Fibroblast of pulmonary artery (primary cell): ENCODE data around the gene SLC35F3.
"Not testable (repeated sequence)": the region's sequence is repeated elsewhere in the genome, so short reads cannot be mapped to it uniquely, and the experiment has no call there.

ENCODE experiments used
- DNase-seq: peaks from one replicate; pipeline ENCODE4 v3.0.0-alpha.2; 2010; ENCODE audit warnings: low read depth
- H3K4me3 ChIP-seq: replicated peaks from 2 replicates; pipeline ENCODE4 v1.5.1; 2011; ENCODE audit warnings: low read depth, mild to moderate bottlenecking, control low read depth, low read length, moderate library complexity
- TF ChIP-seq, protein P1 (sequence below): IDR thresholded peaks from 2 replicates; pipeline ENCODE4 v1.5.1; 2011; ENCODE audit warnings: mild to moderate bottlenecking, control low read depth, low read length, inconsistent platforms; ENCODE audit errors: missing control alignments

The SLC35F3 gene

DNA sequence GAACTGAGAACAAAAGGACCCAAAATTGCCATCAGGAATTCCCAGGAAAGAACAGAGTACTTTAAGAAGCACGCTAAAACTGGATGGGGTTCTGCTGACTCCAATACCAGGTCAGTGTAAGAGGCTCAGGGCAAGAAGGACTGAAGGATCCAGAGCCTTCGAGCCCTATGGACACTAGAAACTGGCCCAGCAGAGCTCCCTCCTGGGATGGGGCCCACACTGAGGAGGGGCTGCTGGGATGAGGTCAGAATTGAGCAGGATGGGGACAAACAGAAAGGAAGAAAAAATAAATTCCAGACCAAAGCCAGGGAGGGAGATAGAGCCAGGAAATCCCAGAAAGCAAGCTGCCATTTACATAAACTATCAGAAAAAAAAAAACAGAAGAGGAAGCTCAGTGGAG, 246.4 kb downstream of the SLC35F3 start:
- TF ChIP-seq, protein P1, sequence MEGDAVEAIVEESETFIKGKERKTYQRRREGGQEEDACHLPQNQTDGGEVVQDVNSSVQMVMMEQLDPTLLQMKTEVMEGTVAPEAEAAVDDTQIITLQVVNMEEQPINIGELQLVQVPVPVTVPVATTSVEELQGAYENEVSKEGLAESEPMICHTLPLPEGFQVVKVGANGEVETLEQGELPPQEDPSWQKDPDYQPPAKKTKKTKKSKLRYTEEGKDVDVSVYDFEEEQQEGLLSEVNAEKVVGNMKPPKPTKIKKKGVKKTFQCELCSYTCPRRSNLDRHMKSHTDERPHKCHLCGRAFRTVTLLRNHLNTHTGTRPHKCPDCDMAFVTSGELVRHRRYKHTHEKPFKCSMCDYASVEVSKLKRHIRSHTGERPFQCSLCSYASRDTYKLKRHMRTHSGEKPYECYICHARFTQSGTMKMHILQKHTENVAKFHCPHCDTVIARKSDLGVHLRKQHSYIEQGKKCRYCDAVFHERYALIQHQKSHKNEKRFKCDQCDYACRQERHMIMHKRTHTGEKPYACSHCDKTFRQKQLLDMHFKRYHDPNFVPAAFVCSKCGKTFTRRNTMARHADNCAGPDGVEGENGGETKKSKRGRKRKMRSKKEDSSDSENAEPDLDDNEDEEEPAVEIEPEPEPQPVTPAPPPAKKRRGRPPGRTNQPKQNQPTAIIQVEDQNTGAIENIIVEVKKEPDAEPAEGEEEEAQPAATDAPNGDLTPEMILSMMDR, result no peak
- no peak overlapping the region for H3K4me3 ChIP-seq
- no peak for DNase-seq

DNA sequence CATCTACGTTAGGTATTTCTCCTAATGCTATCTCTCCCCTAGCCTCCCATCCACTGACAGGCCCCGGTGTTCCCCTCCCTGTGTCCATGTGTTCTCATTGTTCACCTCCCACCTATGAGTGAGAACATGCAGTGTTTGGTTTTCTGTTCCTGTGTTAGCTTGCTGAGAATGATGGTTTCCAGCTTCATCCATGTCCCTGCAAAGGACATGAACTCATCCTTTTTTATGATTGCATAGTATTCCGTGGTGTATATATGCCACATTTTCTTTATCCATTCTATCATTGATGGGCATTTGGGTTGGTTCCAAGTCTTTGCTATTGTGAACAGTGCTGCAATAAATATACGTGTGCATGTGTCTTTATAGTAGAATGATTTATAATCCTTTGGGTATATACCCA, 247.9 kb downstream of the SLC35F3 start:
- H3K4me3 ChIP-seq, DNase-seq: not testable (repeated sequence)

DNA sequence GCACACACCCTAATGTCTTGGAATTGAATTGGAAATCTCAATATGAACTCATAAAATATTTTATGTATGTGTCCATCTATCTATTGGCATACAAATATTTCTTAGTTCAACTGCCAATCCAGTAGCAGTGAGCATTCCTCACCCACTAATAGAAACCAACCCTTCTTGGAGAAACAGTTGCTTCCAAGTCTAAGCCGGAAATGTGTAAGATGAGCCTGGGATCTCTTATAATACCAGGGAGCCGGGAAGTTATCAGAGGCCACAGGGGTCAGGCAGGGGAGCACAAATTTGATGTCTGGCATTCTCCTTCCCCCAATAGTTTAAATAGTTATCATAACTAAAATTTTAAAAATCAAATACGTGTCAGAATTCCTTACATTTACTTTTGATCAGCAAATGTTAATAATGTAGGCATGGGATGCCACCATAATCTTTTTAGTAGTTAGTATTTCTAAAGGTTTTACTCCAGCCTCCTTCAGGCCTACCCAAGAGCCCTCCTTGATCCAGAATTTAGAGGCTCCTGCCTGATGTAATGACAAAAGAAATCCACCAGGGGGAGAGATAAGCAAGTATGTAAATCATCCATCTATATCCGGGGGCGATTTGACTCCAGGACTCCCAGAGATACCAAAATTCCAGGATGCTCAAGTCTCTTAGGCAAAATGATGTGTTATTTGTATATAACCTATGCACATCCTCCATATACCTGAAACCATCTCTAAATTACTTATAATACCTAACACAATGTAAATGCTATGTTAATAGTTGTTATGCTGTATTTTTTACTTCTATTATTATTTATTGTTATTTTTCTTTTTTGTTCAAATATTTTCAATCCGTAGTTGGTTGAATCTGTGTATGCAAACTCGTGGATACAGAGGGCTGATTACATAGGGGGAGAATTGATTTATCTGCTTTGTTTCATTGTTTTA, 250.1 kb downstream of the SLC35F3 start:
- TF ChIP-seq, protein P1, result peak; percentile 73
- peak; percentile 77 for DNase-seq
- H3K4me3 ChIP-seq, result no peak overlapping the region

DNA sequence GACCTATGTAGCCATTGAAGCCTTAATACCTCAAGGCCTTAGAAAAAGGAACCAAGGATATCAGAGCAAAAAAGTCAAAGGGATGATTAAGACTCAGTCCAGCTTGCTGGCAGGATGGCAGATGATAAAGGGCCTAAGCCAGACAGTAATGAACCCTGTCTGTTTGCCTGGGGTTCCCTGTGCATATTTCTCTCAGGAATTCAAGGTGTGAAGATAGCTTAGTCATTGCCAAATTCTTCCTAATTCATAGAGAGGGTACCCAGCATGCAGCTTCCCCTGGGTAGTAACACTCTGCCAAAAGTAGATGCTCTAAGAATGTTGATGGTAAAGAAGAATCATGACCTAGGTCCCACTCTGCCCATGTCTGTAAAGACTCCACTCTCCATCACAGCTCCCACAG, 258.2 kb downstream of the SLC35F3 start:
- DNase-seq, result no peak
- no peak overlapping the region for H3K4me3 ChIP-seq
- TF ChIP-seq, protein P1, result no peak

DNA sequence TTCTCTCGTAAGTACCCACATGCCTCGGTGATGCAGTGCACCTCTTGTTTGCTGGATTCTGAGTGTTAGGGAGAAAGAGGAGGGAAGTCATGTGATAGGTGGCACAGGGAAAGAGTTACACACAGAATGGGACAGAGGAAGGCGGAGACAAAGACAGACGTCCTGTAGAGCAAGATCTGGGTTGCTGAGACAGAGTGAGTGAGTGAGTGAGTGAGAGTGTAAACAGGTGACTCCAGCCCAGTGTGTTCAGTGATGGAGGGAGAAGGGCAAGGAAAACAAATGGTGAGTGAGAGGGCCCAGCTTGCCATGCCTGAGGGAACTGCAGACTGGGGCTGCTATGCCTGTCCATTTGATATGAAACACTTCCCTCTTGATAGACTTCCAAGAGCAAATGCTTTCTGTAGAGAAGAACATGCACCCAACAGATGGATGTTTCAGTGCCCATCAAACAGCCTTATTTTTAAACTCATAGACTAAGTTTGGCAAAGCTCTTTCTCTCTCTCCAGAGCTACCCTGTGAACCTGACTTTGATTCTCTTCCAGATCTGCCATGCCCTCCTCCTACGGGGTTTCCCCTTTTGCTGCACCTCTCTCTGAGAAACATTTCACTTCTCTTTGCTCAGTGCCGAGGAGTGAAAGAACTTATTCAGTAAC, 258.9 kb downstream of the SLC35F3 start:
- DNase-seq, result no peak
- TF ChIP-seq, protein P1, result no peak

DNA sequence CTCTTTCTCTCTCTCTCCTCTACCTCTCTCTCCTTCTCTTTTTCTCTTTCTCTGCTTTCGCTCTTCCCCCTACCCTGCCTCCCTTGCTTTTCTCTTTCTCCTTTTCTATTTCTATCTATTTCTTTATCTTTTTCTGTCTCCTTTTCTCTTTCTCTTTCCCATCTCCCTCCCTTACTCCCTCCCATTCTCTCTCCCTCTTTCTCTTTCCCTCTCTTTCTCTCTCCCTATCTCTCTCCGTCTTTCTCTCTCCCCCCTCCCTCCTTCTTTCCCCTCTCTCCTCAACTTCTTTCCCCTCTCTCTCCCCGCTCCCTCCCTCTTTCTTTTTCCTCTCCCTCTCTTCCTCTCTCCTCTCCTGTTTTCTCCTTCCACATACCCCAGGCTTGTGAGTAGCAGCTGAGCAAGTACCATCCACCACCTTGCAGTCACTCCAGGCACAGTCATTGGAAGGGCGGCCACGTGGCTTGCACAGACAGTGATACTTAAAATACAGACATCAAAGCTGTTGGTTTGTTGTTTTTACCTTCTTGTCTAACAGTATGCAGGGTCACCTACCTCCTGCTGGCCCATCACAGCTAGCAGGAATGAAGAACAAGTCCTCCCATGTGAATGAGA, 259.7 kb downstream of the SLC35F3 start:
- no peak overlapping the region for H3K4me3 ChIP-seq
- TF ChIP-seq, protein P1, result no peak
- no peak for DNase-seq

More for the DNA sequence above, 258.9 kb downstream of the SLC35F3 start:
- H3K4me3 ChIP-seq, result no peak overlapping the region

DNA sequence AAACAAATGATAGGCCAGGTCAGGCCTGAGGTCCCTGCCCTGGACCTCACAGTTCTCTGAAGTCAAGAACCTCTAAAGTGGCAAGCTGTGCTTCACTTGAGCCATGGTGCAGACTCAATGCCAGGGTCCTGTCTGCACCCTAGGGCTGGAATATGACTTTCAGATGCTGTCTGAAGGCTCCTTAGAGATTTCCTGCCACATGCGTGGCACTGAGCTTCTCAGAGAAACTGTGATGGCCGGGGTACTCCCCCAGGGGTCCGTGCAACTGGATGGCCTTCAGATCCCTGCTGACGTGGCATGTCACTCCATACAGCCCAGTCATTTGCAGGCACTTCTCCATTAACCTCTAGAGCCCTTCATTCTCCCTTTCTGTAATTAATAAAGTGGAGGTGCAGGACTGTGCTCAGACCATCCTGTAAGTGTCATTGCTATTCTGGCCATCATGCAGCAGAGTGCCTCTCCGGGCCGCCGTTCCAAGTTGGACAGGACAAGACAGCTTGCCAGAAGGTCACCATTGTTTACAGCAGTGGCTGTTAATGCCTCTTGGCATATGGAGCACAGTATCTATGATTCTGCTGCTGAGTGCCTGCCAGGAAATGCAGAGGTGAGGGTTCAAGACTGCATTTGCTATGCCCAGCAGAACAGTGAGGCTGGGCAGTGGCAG, 263.7 kb downstream of the SLC35F3 start:
- TF ChIP-seq, protein P1, result no peak
- no peak overlapping the region for H3K4me3 ChIP-seq
- no peak for DNase-seq
